ENCODE results near the gene TENM4. TPM values are rescaled to one million over a fixed set of nuclear protein-coding genes. Genes with fewer than 3 reads are reported as not detected.

Gene TENM4
- polyA plus RNA-seq, 2 of the 4 experiments (the other 2 are of a cell fraction): 0.06 to 0.31 TPM

GRCh38 chr11:79185351-79185750 is 255.5 kb downstream of the TENM4 start:
- DNase-seq (ENCODE audit: low read depth in 1 of 2, low spot score in 1 of 2): no peak
- no peak for FAIRE-seq
- H3K4me1 ChIP-seq: no peaks in the 10 kb centered on the region
- 0% methylated on average over 1 of the region's 1 CpG for WGBS (ENCODE audit: missing lambda C conversion rate)
- H3K4me2 ChIP-seq: no peak overlapping the region
- no peak for ATAC-seq
- TF ChIP-seq KDM5A (IDR thresholded peaks at IDR 0.05): no peak
- TF ChIP-seq CHD2 (IDR thresholded peaks at IDR 0.05; ENCODE audit: low read length, partially characterized antibody): no peak
- no peak for TF ChIP-seq FOXS1 (CRISPR knock-in tag; IDR thresholded peaks at IDR 0.05)
- no peak overlapping the region for H3K27ac ChIP-seq
- H3K9me3 ChIP-seq: no peaks in the 10 kb centered on the region
- ChIA-PET CTCF (no interaction called here), POLR2A (no interaction called here)
- no peak overlapping the region for H3K4me3 ChIP-seq

- no peak overlapping the region for H3K4me2 ChIP-seq
- 54% methylated on average over 4 of the region's 4 CpGs for WGBS (ENCODE audit: missing lambda C conversion rate)
- no peak overlapping the region for H3K4me3 ChIP-seq
- no peak overlapping the region for H3K27ac ChIP-seq
- ChIA-PET CTCF (no interaction called here), POLR2A (no interaction called here)
- H3K9me3 ChIP-seq: no peaks in the 10 kb centered on the region
- DNase-seq (ENCODE audit: low read depth in 1 of 2, low spot score in 1 of 2): no peak
- H3K4me1 ChIP-seq: no peaks in the 10 kb centered on the region
- no peak for FAIRE-seq
- TF ChIP-seq USF2 (IDR thresholded peaks at IDR 0.05) (no peak), NPAS2 (CRISPR knock-in tag; IDR thresholded peaks at IDR 0.05; ENCODE audit: borderline replicate concordance) (no peak), TP53 (CRISPR knock-in tag; IDR thresholded peaks at IDR 0.05) (no peak), CHD4 (IDR thresholded peaks at IDR 0.05; ENCODE audit: borderline replicate concordance) (no peak), MAFK (IDR thresholded peaks at IDR 0.05; ENCODE audit: partially characterized antibody) (no peak), REST (IDR thresholded peaks at IDR 0.05) (no peak), PBX3 (IDR thresholded peaks at IDR 0.05) (no peak), POLR2A (IDR thresholded peaks at IDR 0.05; ENCODE audit: low read length) (no peak), HES2 (IDR thresholded peaks at IDR 0.05) (no peak), CHD2 (IDR thresholded peaks at IDR 0.05; ENCODE audit: low read length, partially characterized antibody) (no peak), FOSL2 (IDR thresholded peaks at IDR 0.05) (no peak), FOSL2 (CRISPR knock-in tag; IDR thresholded peaks at IDR 0.05) (no peak), EP300 (IDR thresholded peaks at IDR 0.05) (no peak), ZNF302 (CRISPR knock-in tag; IDR thresholded peaks at IDR 0.05) (no peak), CBX2 (IDR thresholded peaks at IDR 0.05; ENCODE audit: borderline replicate concordance, low read depth) (no peak), NFE2L2 (conservative IDR thresholded peaks at IDR 0.05; ENCODE audit: low read length) (no peak), RFX5 (IDR thresholded peaks at IDR 0.05) (no peak), MAX (IDR thresholded peaks at IDR 0.05) (no peak), HMGXB4 (CRISPR knock-in tag; IDR thresholded peaks at IDR 0.05; ENCODE audit: borderline replicate concordance) (no peak)
- ATAC-seq: no peak
Observed at GRCh38 chr11:79184285-79184684, 256.5 kb downstream of the TENM4 start.
